ENCODE data around the gene ITGAV.

GRCh38 chr2:186709529-186710450, 119.9 kb downstream of the ITGAV start:
- no peak for TF ChIP-seq POLR2A (IDR thresholded peaks at IDR 0.05)
- TF ChIP-seq CTCF (IDR thresholded peaks at IDR 0.05) = no peak

Measured in sigmoid colon (tissue), 3 donors.